Measurements from ENCODE around the gene MACF1. TPM values are rescaled to one million over a fixed set of nuclear protein-coding genes. Genes with fewer than 3 reads are reported as not detected.

The MACF1 gene
- total RNA-seq, 1 experiment from 2014 or later, result 79.5 TPM

- DNase-seq (ENCODE audit: low spot score), result no peak
Measured at GRCh38 chr1:39348278-39348677, 143.8 kb downstream of the MACF1 start.

DNA sequence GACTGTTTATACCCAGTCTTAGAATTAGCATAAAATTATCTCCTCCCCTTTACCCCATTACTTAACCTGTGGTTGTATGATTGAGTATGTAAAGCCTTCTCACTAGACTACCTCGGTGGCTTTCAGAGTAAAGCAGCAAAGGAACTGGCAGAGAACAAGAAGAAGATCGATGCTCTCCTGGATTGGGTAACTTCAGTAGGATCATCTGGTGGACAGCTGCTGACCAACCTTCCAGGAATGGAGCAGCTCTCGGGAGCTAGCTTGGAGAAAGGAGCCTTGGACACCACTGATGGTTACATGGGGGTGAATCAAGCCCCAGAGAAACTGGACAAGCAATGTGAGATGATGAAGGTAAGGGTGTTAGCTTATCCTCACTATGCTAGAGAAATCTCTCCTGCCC, 148.4 kb downstream of the MACF1 start:
- DNase-seq (ENCODE audit: low spot score), result no peak

DNA sequence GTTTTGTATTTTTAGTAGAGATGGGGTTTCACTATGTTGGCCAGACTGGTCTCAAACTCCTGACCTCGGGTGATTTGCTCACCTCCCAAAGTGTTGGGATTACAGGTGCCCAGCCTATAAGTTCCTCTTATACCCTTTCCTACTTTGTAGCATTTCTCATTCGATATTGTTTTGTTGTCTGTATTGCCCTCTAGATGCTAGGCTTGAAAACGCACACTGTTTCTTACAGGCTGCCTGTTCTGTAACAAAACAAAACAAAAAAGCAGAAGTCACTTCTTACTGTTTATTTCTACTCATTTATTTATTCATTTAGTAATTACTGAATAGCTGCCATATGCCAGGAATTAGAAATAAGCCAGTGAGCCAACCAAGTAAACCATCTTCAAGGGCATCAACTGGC, 150.1 kb downstream of the MACF1 start:
- DNase-seq (ENCODE audit: low spot score), result no peak

DNA sequence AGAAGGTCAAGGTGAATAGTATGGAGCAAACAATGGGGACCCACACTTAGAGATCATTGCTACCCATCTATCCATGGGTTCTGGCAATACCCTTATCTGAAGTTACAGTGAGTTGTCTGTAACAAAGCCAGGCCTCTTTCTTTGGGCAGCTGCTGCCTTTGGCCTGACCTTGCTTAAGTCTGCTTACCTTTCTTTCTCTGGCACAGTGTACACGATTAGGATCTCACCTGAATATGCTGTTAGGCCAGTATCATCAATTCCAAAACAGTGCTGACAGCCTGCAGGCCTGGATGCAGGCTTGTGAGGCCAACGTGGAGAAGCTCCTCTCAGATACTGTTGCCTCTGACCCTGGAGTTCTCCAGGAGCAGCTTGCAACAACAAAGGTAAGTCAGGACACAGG, 154.0 kb downstream of the MACF1 start:
- DNase-seq (ENCODE audit: low spot score), result no peak

GRCh38 chr1:39359028-39359570, 154.6 kb downstream of the MACF1 start:
- no peak for DNase-seq (ENCODE audit: low spot score)

GRCh38 chr1:39360731-39361130, 156.2 kb downstream of the MACF1 start:
- no peak for DNase-seq (ENCODE audit: low spot score)

DNA sequence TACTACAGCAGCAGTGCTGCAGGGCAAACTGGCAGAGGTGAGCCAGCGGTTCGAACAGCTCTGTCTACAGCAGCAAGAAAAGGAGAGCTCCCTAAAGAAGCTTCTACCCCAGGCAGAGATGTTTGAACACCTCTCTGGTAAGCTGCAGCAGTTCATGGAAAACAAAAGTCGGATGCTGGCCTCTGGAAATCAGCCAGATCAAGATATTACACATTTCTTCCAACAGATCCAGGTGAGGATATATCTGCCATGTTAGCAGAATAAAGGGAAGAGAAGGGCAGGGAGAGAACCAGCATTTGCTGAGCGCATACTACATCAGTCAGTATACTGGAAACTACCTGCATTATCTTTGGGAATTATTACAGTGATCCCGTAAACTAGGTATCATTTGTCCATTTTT, 157.0 kb downstream of the MACF1 start:
- DNase-seq (ENCODE audit: low spot score), result no peak

DNA sequence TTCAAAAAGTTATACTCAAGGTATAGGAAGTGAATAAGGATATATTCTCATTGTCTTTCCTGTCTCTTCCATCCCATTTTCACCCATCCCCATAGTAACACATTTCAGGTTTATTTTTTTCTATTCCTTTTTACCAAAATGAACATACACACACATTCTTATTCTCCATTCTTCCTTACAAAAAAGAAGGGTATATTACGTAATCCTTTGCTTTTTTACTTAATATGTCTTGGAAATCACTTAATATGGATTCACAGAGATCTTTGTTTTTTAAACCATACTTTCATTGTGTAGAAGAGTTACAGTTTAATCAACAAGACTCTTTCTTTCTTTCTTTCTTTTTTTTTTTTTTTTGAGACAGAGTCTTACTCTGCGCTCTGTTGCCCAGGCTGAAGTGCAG, 158.8 kb downstream of the MACF1 start:
- no peak for DNase-seq (ENCODE audit: low spot score)

DNA sequence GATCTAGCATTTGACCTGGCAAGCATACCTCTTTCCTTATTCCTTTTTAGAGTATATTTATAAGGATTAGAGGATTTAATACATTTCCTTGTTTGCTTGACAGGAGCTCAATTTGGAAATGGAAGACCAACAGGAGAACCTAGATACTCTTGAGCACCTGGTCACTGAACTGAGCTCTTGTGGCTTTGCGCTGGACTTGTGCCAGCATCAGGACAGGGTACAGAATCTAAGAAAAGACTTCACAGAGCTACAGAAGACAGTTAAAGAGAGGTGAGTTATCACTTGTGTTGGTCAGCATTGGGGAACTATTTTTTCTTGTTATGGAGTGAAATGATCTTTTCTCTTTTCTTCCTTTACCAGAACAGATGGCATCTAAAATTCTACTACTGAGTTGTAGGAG, 163.6 kb downstream of the MACF1 start:
- DNase-seq (ENCODE audit: low spot score), result no peak

DNA sequence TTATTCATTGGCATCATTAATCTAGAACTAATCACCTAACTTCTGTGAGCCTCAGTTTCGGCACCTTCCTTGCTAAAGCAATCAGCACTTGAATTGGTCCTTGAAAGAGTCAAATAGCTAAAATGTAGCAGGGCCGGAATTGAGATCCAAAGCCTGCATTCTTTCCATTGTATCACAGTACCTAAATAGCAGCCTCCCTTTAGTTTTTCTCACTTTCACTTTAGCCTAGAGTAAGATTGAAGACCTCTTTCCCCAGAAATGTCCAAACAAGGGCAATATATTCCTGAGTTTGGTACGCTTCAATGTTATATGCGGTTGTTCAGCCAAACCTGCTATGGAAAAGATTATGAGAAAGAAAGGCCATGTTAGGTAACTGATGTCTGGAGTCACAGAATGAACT, 165.1 kb downstream of the MACF1 start:
- no peak for DNase-seq (ENCODE audit: low spot score)

- no peak for DNase-seq (ENCODE audit: low spot score)
Measured at GRCh38 chr1:39370602-39371001, 166.1 kb downstream of the MACF1 start.

- DNase-seq (ENCODE audit: low spot score), result no peak
Measured at GRCh38 chr1:39372105-39372504, 167.6 kb downstream of the MACF1 start.

DNA sequence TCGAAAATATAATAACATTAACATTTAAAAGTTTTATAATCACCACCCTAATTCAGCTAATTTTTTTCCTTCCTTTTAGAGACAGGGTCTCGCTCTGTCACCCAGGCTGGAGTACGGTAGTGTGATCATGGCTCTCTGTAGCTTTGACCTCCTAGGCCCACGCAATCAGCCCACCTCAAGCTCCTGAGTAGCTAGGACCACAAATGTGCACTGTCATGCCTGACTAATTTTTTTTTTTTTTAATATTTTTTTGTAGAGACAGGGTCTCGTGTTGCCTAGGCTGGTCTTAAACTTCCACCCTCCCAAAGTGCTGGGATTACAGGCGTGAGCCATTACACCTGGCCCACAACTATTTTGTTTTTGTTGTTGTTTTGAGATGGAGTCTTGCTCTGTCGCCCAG, 172.2 kb downstream of the MACF1 start:
- DNase-seq (ENCODE audit: low spot score), result no peak

DNA sequence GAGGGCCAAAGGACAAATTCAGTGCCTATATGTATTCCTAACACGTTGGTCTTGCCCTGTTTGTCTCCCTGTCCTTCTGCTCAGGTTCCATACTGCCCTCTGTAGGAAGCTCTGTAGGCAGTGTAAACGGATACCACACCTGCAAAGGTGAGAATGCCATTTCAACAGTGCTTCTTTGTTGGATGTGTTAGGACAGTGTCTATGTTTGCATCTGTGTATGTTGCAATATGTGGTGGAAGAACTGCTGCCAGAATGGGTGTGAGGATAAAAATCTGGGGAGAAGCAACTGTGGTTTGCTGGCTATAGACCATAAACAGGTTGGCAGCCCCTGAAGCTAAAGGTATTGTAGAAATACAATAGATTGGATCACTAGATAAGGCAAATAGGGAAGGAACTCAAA, 173.9 kb downstream of the MACF1 start:
- DNase-seq (ENCODE audit: low spot score), result peak; percentile 89

DNA sequence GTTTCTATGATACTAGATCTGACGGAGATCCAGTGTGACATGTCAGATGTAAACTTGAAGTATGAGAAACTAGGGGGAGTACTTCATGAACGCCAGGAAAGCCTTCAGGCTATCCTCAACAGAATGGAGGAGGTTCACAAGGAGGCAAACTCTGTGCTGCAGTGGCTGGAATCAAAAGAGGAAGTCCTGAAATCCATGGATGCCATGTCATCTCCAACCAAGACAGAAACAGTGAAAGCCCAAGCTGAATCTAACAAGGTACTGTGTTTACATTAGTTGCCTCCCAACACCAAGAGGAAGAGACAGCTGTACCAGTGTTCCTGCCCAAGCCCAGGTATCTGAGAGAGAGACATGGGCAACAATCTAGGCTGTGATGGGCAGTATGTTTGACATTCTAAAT, 174.7 kb downstream of the MACF1 start:
- no peak for DNase-seq (ENCODE audit: low spot score)

GRCh38 chr1:39380036-39380435, 175.5 kb downstream of the MACF1 start:
- no peak for DNase-seq (ENCODE audit: low spot score)

GRCh38 chr1:39381839-39382238, 177.3 kb downstream of the MACF1 start:
- DNase-seq (ENCODE audit: low spot score), result no peak

GRCh38 chr1:39384305-39384704, 179.8 kb downstream of the MACF1 start:
- DNase-seq (ENCODE audit: low spot score), result no peak

DNA sequence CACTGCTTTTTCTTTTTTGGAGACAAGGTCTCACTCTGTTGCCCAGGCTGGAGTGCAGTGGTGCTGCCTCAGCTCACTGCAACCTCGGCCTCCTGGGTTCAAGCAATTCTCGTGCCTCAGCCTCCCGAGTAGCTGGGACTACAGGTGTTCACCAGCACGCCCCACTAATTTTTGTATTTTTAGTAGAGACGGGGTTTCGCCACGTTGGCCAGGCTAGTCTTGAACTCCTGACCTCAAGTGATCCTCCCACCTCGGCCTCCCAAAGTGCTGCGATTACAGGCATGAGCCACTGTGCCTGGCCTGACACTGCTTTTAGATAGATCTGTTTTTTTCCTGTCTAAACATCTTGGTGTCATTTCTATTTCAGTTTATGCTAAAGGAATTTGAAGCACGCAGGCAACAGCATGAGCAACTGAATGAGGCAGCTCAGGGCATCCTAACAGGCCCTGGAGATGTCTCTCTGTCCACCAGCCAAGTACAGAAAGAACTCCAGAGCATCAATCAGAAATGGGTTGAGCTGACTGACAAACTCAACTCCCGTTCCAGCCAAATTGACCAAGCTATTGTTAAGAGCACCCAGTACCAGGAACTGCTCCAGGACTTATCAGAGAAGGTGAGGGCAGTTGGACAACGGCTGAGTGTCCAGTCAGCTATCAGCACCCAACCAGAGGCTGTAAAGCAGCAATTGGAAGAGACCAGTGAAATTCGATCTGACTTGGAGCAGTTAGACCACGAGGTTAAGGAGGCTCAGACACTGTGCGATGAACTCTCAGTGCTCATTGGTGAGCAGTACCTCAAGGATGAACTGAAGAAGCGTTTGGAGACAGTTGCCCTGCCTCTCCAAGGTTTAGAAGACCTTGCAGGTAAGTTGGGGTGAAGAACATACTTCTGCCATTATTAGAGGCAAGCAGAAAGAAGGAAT, 180.8 kb downstream of the MACF1 start:
- DNase-seq (ENCODE audit: low spot score), result no peak

- DNase-seq (ENCODE audit: low spot score), result no peak
Measured at GRCh38 chr1:39386997-39387396, 182.5 kb downstream of the MACF1 start.

DNA sequence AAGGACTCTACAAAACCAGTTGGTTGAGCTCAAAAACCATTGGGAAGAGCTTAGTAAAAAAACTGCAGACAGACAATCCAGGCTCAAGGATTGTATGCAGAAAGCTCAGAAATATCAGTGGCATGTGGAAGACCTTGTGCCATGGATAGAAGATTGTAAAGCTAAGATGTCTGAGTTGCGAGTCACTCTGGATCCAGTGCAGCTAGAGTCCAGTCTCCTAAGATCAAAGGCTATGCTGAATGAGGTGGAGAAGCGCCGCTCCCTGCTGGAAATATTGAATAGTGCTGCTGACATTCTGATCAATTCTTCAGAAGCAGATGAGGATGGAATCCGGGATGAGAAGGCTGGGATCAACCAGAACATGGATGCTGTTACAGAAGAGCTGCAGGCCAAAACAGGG, 183.0 kb downstream of the MACF1 start:
- peak; percentile 81 for DNase-seq (ENCODE audit: low spot score)

DNA sequence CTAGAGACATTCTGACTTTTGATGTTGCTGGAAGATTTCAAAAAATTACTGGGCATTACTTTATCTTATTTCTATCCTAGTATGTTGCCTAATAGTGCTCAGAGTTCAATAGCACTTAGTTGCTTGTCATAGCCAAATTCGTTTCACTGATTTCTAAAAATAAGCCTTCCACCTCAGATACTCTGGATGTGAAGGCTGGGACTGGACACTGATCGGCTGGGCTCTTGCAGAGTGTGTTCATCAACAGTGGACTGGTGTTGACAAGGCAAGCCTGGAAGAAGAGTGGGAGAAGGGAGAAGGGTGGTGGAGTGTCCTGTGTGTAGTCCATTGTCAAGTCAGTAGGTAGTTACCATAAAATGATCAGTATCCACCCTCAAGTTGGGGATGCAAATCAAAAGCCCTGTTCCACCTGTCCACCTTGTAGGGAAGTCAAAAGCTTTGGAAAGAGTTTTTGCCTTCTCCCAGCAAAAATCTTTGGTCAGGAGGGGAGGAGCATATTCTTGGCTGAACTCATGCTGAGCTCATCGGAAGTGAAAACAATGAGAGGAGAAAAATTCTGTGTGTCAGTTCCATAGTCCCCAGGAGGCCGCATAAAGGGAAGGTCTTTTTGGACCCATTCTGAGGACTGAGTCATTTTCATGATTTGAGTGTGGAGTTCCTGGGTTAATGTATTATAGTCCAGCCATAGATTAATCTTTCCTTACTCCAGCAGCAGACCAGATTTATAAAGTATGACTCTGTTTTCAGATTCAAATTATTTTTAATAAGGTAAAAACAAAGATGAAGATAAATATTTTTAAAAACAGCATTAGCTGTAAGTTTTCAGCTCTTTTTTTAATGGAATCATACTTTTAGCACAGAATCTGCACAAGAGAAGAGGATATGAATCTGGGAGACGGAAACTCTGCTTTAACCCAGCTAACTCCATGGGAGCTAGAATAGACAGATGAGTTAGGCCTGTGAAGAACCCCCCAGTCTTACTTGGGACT, 187.5 kb downstream of the MACF1 start:
- DNase-seq (ENCODE audit: low spot score), result no peak
